Common myeloid progenitor, CD34-positive (primary cell): ENCODE results near the gene OPCML.

Experiments
- CTCF ChIA-PET: fragments of 350-600 bp; sonication (Branson Sonifier 250); formaldehyde crosslinking; loops from one replicate; lab custom pipeline; 2021; ENCODE audit warnings: antibody characterized with exemption; lab: Charles Lee
- POLR2A ChIA-PET: fragments of 350-600 bp; sonication (Branson Sonifier 250); formaldehyde crosslinking; loops from one replicate; lab custom pipeline; 2021; ENCODE audit warnings: antibody characterized with exemption; lab: Charles Lee
- DNase-seq, 3 donors: peaks; one replicate each; pipeline versions ENCODE4 v3.0.0 to v3.0.0-alpha.2; 2013
- H3K27ac ChIP-seq, 2 experiments: 1 replicate in 1 of 2; 2 replicates in 1 of 2; pipeline ENCODE4 v1.7.0; 2013; ENCODE audit warnings: inconsistent platforms in 2 of 2, low read length in 2 of 2, mild to moderate bottlenecking in 2 of 2, low read depth in 1 of 2, moderate library complexity in 1 of 2; ENCODE audit not compliant: severe bottlenecking in 2 of 2, insufficient read depth in 1 of 2, poor library complexity in 1 of 2
- H3K27me3 ChIP-seq, 5 experiments: replicated peaks in 2 of 5; 1 replicate in 3 of 5; 2 replicates in 2 of 5; pipeline versions ENCODE4 v1.6.1 to v1.7.0; 2013; ENCODE audit warnings: low read length in 4 of 5, mild to moderate bottlenecking in 2 of 5, moderate library complexity in 2 of 5, inconsistent platforms in 1 of 5; ENCODE audit not compliant: insufficient read depth in 5 of 5, control insufficient read depth in 4 of 5
- H3K36me3 ChIP-seq, 4 experiments: 1 replicate in 2 of 4; 2 replicates in 2 of 4; pipeline versions ENCODE4 v1.6.1 to v1.7.0; 2013; ENCODE audit warnings: low read length in 3 of 4, control low read depth in 1 of 4, mild to moderate bottlenecking in 1 of 4; ENCODE audit not compliant: control insufficient read depth in 4 of 4, insufficient read depth in 4 of 4
- H3K4me1 ChIP-seq, 4 experiments: 1 replicate in 3 of 4; 2 replicates in 1 of 4; pipeline versions ENCODE4 v1.6.1 to v1.7.1; 2013; ENCODE audit warnings: low read length in 3 of 4, mild to moderate bottlenecking in 3 of 4, control low read depth in 1 of 4, inconsistent platforms in 1 of 4, moderate library complexity in 1 of 4; ENCODE audit not compliant: control insufficient read depth in 4 of 4, insufficient read depth in 4 of 4; ENCODE audit errors: control extremely low read depth in 1 of 4
- H3K4me3 ChIP-seq, 7 experiments: 1 replicate in 4 of 7; 2 replicates in 3 of 7; pipeline versions ENCODE4 v1.5.1 to v1.7.0; 2013; ENCODE audit warnings: mild to moderate bottlenecking in 7 of 7, low read length in 6 of 7, moderate library complexity in 6 of 7, inconsistent platforms in 2 of 7, low read depth in 2 of 7, control low read depth in 1 of 7; ENCODE audit not compliant: insufficient read depth in 4 of 7, control insufficient read depth in 1 of 7; ENCODE audit errors: extremely low read depth in 1 of 7
- H3K9me3 ChIP-seq, 5 experiments: 1 replicate in 4 of 5; 2 replicates in 1 of 5; pipeline versions ENCODE4 v1.6.1 to v1.7.1; 2013; ENCODE audit warnings: low read length in 4 of 5, mild to moderate bottlenecking in 2 of 5, inconsistent platforms in 1 of 5, low read depth in 1 of 5, moderate library complexity in 1 of 5; ENCODE audit not compliant: control insufficient read depth in 4 of 5, insufficient read depth in 2 of 5; ENCODE audit errors: control extremely low read depth in 1 of 5
- WGBS: methylation state at CpG from one replicate; pipeline ENCODE4 v1.1.5; 2013; ENCODE audit not compliant: insufficient coverage; 5-methylcytosine and 5-hydroxymethylcytosine counted together

OPCML gene

GRCh38 chr11:132853886-132854285, 678.4 kb downstream of the OPCML start:
- Histone ChIP-seq H3K4me1 (no peaks in the 10 kb centered on the region), H3K27ac (no peak overlapping the region), H3K9me3 (peaks cover 0 to 2% (median 0%) of the 10 kb centered on the region in 5 experiments), H3K27me3 (no peaks in the 10 kb centered on the region), H3K4me3 (no peak overlapping the region), H3K36me3 (no peaks in the 10 kb centered on the region)
- ChIA-PET CTCF (no interaction called here), POLR2A (no interaction called here)
- WGBS: 100% methylated on average over 2 of the region's 3 CpGs
- no peak for DNase-seq

- CTCF ChIA-PET: no interaction called here
- H3K9me3 ChIP-seq: peaks cover 0 to 3% (median 0%) of the 10 kb centered on the region in 5 experiments
Observed at GRCh38 chr11:132852361-132852760, 679.9 kb downstream of the OPCML start.

GRCh38 chr11:132851247-132851646, 681.1 kb downstream of the OPCML start:
- H3K9me3 ChIP-seq: peaks cover 0 to 3% (median 0%) of the 10 kb centered on the region in 5 experiments
- no peak overlapping the region for H3K4me3 ChIP-seq
- POLR2A ChIA-PET: no interaction called here
- no CpG with 5 or more reads among the region's 2 CpGs for WGBS
- no peaks in the 10 kb centered on the region for H3K4me1 ChIP-seq
- H3K27ac ChIP-seq: no peak overlapping the region
- H3K27me3 ChIP-seq: no peaks in the 10 kb centered on the region
- CTCF ChIA-PET: no interaction called here
- DNase-seq: no peak
- H3K36me3 ChIP-seq: no peaks in the 10 kb centered on the region

More at GRCh38 chr11:132852361-132852760, 679.9 kb downstream of the OPCML start:
- H3K4me3 ChIP-seq: no peak overlapping the region
- WGBS: 100% methylated on average over 3 of the region's 7 CpGs
- H3K4me1 ChIP-seq: no peaks in the 10 kb centered on the region
- no peaks in the 10 kb centered on the region for H3K36me3 ChIP-seq
- POLR2A ChIA-PET: no interaction called here
- no peak overlapping the region for H3K27ac ChIP-seq
- no peak for DNase-seq
- no peaks in the 10 kb centered on the region for H3K27me3 ChIP-seq

GRCh38 chr11:132850266-132850665, 682.0 kb downstream of the OPCML start:
- H3K36me3 ChIP-seq: no peaks in the 10 kb centered on the region
- WGBS: no CpG with 5 or more reads among the region's 3 CpGs
- ChIA-PET POLR2A (no interaction called here), CTCF (no interaction called here)
- H3K9me3 ChIP-seq: peaks cover 0 to 3% (median 0%) of the 10 kb centered on the region in 5 experiments
- H3K27ac ChIP-seq: no peak overlapping the region
- no peaks in the 10 kb centered on the region for H3K4me1 ChIP-seq
- no peaks in the 10 kb centered on the region for H3K27me3 ChIP-seq
- DNase-seq: no peak
- no peak overlapping the region for H3K4me3 ChIP-seq

- no peak overlapping the region for H3K4me3 ChIP-seq
- POLR2A ChIA-PET: no interaction called here
- H3K27ac ChIP-seq: no peak overlapping the region
- WGBS: 80% methylated on average over 1 of the region's 2 CpGs
- CTCF ChIA-PET: no interaction called here
- H3K27me3 ChIP-seq: no peaks in the 10 kb centered on the region
- no peaks in the 10 kb centered on the region for H3K36me3 ChIP-seq
- DNase-seq: no peak
- H3K4me1 ChIP-seq: no peaks in the 10 kb centered on the region
- peaks cover 0 to 3% (median 0%) of the 10 kb centered on the region in 5 experiments for H3K9me3 ChIP-seq
Observed at GRCh38 chr11:132848336-132848735, 684.0 kb downstream of the OPCML start.

GRCh38 chr11:132846075-132846474, 686.2 kb downstream of the OPCML start:
- WGBS: 81% methylated on average over 4 of the region's 4 CpGs
- ChIA-PET CTCF (no interaction called here), POLR2A (no interaction called here)
- no peak for DNase-seq
- Histone ChIP-seq H3K4me1 (no peaks in the 10 kb centered on the region), H3K4me3 (no peak overlapping the region), H3K27ac (no peak overlapping the region), H3K36me3 (no peaks in the 10 kb centered on the region), H3K27me3 (no peaks in the 10 kb centered on the region), H3K9me3 (peaks cover 0 to 1% (median 0%) of the 10 kb centered on the region in 5 experiments)

GRCh38 chr11:132844956-132845696, 687.2 kb downstream of the OPCML start:
- Histone ChIP-seq H3K36me3 (no peaks in the 10 kb centered on the region), H3K27me3 (no peaks in the 10 kb centered on the region), H3K9me3 (peaks cover 0 to 1% (median 0%) of the 10 kb centered on the region in 5 experiments), H3K27ac (no peak overlapping the region), H3K4me1 (no peaks in the 10 kb centered on the region), H3K4me3 (no peak overlapping the region)
- POLR2A ChIA-PET: no interaction called here
- no peak for DNase-seq
- WGBS: 98% methylated on average over 4 of the region's 5 CpGs
- CTCF ChIA-PET: no interaction called here
